ENCODE results near the gene TOX3.

Gene TOX3

GRCh38 chr16:52451971-52452421, 94.9 kb downstream of the TOX3 start:
- Mint-ChIP-seq H3K9me3 (peaks cover 8% of the 10 kb centered on the region), H3K27me3 (ENCODE audit: low read depth) (no peaks in the 10 kb centered on the region)

DNA sequence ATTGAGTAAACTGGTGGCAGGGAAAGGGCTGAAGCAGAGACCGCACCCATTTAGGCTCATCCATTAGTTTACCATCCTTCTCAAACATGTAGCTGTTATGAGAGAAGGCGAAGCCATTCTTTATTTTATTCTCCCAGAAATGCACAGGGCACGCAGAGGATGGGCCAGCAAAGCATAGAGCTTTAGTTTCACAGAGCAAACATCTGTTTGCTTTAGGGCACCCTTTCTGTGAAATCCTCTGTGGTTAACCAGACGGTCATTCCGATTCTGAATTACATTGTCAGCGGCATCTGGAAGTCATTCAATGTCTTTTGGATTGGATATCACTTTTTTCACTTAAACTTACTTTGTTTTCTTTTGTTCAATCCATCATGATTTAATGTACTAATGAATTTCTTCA, 96.0 kb downstream of the TOX3 start:
- no peaks in the 10 kb centered on the region for H3K27me3 Mint-ChIP-seq (ENCODE audit: low read depth)

More at GRCh38 chr16:52451971-52452421, 94.9 kb downstream of the TOX3 start:
- no peaks in the 10 kb centered on the region for H3K4me1 Mint-ChIP-seq (ENCODE audit: low read depth)
- H3K27ac Mint-ChIP-seq, result no peak overlapping the region
- H3K4me3 Mint-ChIP-seq, result no peak overlapping the region
- no peaks in the 10 kb centered on the region for H3K36me3 Mint-ChIP-seq (ENCODE audit: low read depth)
- no peak for DNase-seq (ENCODE audit: low spot score)

GRCh38 chr16:52450241-52450640, 96.7 kb downstream of the TOX3 start:
- H3K27me3 Mint-ChIP-seq (ENCODE audit: low read depth), result no peaks in the 10 kb centered on the region
- peaks cover 8% of the 10 kb centered on the region for H3K9me3 Mint-ChIP-seq
- H3K36me3 Mint-ChIP-seq (ENCODE audit: low read depth), result no peaks in the 10 kb centered on the region
- no peak for DNase-seq (ENCODE audit: low spot score)
- H3K4me3 Mint-ChIP-seq, result no peak overlapping the region
- no peak overlapping the region for H3K27ac Mint-ChIP-seq
- no peaks in the 10 kb centered on the region for H3K4me1 Mint-ChIP-seq (ENCODE audit: low read depth)

More for the DNA sequence above, 96.0 kb downstream of the TOX3 start:
- H3K27ac Mint-ChIP-seq, result no peak overlapping the region
- H3K36me3 Mint-ChIP-seq (ENCODE audit: low read depth), result no peaks in the 10 kb centered on the region
- no peak overlapping the region for H3K4me3 Mint-ChIP-seq
- DNase-seq (ENCODE audit: low spot score), result no peak
- peaks cover 8% of the 10 kb centered on the region for H3K9me3 Mint-ChIP-seq
- H3K4me1 Mint-ChIP-seq (ENCODE audit: low read depth), result no peaks in the 10 kb centered on the region

GRCh38 chr16:52446080-52446479, 100.9 kb downstream of the TOX3 start:
- Mint-ChIP-seq H3K27me3 (ENCODE audit: low read depth) (no peaks in the 10 kb centered on the region), H3K36me3 (ENCODE audit: low read depth) (no peaks in the 10 kb centered on the region), H3K4me3 (no peak overlapping the region), H3K9me3 (peaks cover 16% of the 10 kb centered on the region), H3K4me1 (ENCODE audit: low read depth) (no peaks in the 10 kb centered on the region), H3K27ac (no peak overlapping the region)
- DNase-seq (ENCODE audit: low spot score), result no peak

- Mint-ChIP-seq H3K4me3 (no peak overlapping the region), H3K4me1 (ENCODE audit: low read depth) (no peaks in the 10 kb centered on the region), H3K9me3 (peaks cover 23% of the 10 kb centered on the region), H3K36me3 (ENCODE audit: low read depth) (no peaks in the 10 kb centered on the region), H3K27ac (no peak overlapping the region), H3K27me3 (ENCODE audit: low read depth) (no peaks in the 10 kb centered on the region)
- no peak for DNase-seq (ENCODE audit: low spot score)
These were observed 105.1 kb downstream of the TOX3 start for GRCh38 chr16:52441886-52442285.

DNA sequence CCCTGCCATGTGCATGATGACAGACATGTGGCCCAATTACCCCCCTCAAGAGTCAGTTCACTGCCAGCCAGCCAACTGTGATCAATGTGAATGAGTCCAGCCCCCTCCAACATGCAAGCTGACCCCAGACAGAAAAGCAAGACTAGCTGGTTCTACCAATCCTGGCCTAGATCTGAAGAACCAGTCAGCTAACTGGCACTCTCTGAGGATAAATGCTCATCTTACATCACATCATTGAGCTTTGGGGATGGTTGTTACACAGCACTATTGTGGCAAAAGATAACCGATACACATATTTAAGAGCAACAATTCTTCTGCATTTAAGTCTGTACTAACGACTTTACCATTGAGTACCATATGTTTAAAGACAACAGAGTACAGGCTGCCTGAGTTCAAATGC, 106.7 kb downstream of the TOX3 start:
- no peak overlapping the region for H3K4me3 Mint-ChIP-seq
- no peak for DNase-seq (ENCODE audit: low spot score)
- H3K9me3 Mint-ChIP-seq, result peaks cover 26% of the 10 kb centered on the region
- no peaks in the 10 kb centered on the region for H3K4me1 Mint-ChIP-seq (ENCODE audit: low read depth)
- H3K27ac Mint-ChIP-seq, result no peak overlapping the region
- H3K27me3 Mint-ChIP-seq (ENCODE audit: low read depth), result no peaks in the 10 kb centered on the region
- no peaks in the 10 kb centered on the region for H3K36me3 Mint-ChIP-seq (ENCODE audit: low read depth)

GRCh38 chr16:52439750-52440149, 107.2 kb downstream of the TOX3 start:
- no peaks in the 10 kb centered on the region for H3K4me1 Mint-ChIP-seq (ENCODE audit: low read depth)
- H3K9me3 Mint-ChIP-seq, result peaks cover 27% of the 10 kb centered on the region

GRCh38 chr16:52439171-52439701, 107.7 kb downstream of the TOX3 start:
- Mint-ChIP-seq H3K4me3 (no peak overlapping the region), H3K4me1 (ENCODE audit: low read depth) (no peaks in the 10 kb centered on the region), H3K27ac (no peak overlapping the region), H3K9me3 (peaks cover 27% of the 10 kb centered on the region), H3K36me3 (ENCODE audit: low read depth) (no peaks in the 10 kb centered on the region), H3K27me3 (ENCODE audit: low read depth) (no peaks in the 10 kb centered on the region)
- DNase-seq (ENCODE audit: low spot score), result no peak

More at GRCh38 chr16:52439750-52440149, 107.2 kb downstream of the TOX3 start:
- DNase-seq (ENCODE audit: low spot score), result no peak
- H3K27me3 Mint-ChIP-seq (ENCODE audit: low read depth), result no peaks in the 10 kb centered on the region
- H3K36me3 Mint-ChIP-seq (ENCODE audit: low read depth), result no peaks in the 10 kb centered on the region
- H3K27ac Mint-ChIP-seq, result no peak overlapping the region
- H3K4me3 Mint-ChIP-seq, result no peak overlapping the region

- H3K4me3 Mint-ChIP-seq, result no peak overlapping the region
- no peak overlapping the region for H3K27ac Mint-ChIP-seq
- H3K36me3 Mint-ChIP-seq (ENCODE audit: low read depth), result no peaks in the 10 kb centered on the region
- DNase-seq (ENCODE audit: low spot score), result no peak
- peaks cover 23% of the 10 kb centered on the region for H3K9me3 Mint-ChIP-seq
- no peaks in the 10 kb centered on the region for H3K27me3 Mint-ChIP-seq (ENCODE audit: low read depth)
- H3K4me1 Mint-ChIP-seq (ENCODE audit: low read depth), result no peaks in the 10 kb centered on the region
These were observed 109.7 kb downstream of the TOX3 start for GRCh38 chr16:52437277-52437670.

GRCh38 chr16:52436339-52437276, 110.3 kb downstream of the TOX3 start:
- no peaks in the 10 kb centered on the region for H3K36me3 Mint-ChIP-seq (ENCODE audit: low read depth)
- no peak overlapping the region for H3K4me3 Mint-ChIP-seq
- H3K27me3 Mint-ChIP-seq (ENCODE audit: low read depth), result no peaks in the 10 kb centered on the region
- DNase-seq (ENCODE audit: low spot score), result no peak
- H3K27ac Mint-ChIP-seq, result no peak overlapping the region
- no peaks in the 10 kb centered on the region for H3K4me1 Mint-ChIP-seq (ENCODE audit: low read depth)
- peaks cover 23% of the 10 kb centered on the region for H3K9me3 Mint-ChIP-seq

- Mint-ChIP-seq H3K27ac (no peak overlapping the region), H3K4me3 (no peak overlapping the region), H3K9me3 (peaks cover 7% of the 10 kb centered on the region), H3K4me1 (ENCODE audit: low read depth) (no peaks in the 10 kb centered on the region), H3K36me3 (ENCODE audit: low read depth) (no peaks in the 10 kb centered on the region), H3K27me3 (ENCODE audit: low read depth) (no peaks in the 10 kb centered on the region)
- no peak for DNase-seq (ENCODE audit: low spot score)
These were observed 112.7 kb downstream of the TOX3 start for GRCh38 chr16:52434224-52434623.

- H3K36me3 Mint-ChIP-seq (ENCODE audit: low read depth), result no peaks in the 10 kb centered on the region
- no peaks in the 10 kb centered on the region for H3K4me1 Mint-ChIP-seq (ENCODE audit: low read depth)
- no peaks in the 10 kb centered on the region for H3K27me3 Mint-ChIP-seq (ENCODE audit: low read depth)
- no peak overlapping the region for H3K27ac Mint-ChIP-seq
- no peak overlapping the region for H3K4me3 Mint-ChIP-seq
- H3K9me3 Mint-ChIP-seq, result peaks cover 4% of the 10 kb centered on the region
- no peak for DNase-seq (ENCODE audit: low spot score)
These were observed 113.3 kb downstream of the TOX3 start for GRCh38 chr16:52433643-52434042.

- H3K9me3 Mint-ChIP-seq, result peaks cover 25% of the 10 kb centered on the region
- no peaks in the 10 kb centered on the region for H3K4me1 Mint-ChIP-seq (ENCODE audit: low read depth)
- no peaks in the 10 kb centered on the region for H3K27me3 Mint-ChIP-seq (ENCODE audit: low read depth)
- H3K4me3 Mint-ChIP-seq, result no peak overlapping the region
- DNase-seq (ENCODE audit: low spot score), result no peak
- H3K36me3 Mint-ChIP-seq (ENCODE audit: low read depth), result no peaks in the 10 kb centered on the region
- H3K27ac Mint-ChIP-seq, result no peak overlapping the region
These were observed 122.4 kb downstream of the TOX3 start for GRCh38 chr16:52424591-52424990.

- no peaks in the 10 kb centered on the region for H3K36me3 Mint-ChIP-seq (ENCODE audit: low read depth)
- no peak overlapping the region for H3K27ac Mint-ChIP-seq
- no peak overlapping the region for H3K4me3 Mint-ChIP-seq
- peaks cover 28% of the 10 kb centered on the region for H3K9me3 Mint-ChIP-seq
- no peak for DNase-seq (ENCODE audit: low spot score)
- no peaks in the 10 kb centered on the region for H3K27me3 Mint-ChIP-seq (ENCODE audit: low read depth)
- no peaks in the 10 kb centered on the region for H3K4me1 Mint-ChIP-seq (ENCODE audit: low read depth)
These were observed 124.6 kb downstream of the TOX3 start for GRCh38 chr16:52422307-52422706.

Measured in T-helper 2 cell treated with Interferon-gamma antibody and Interleukin-4, amounts not matched to agents 5 μg/mL and 100 μg/mL, for 36 hours (primary cell).